Measurements from ENCODE around the gene CNNM1.

CNNM1 gene

GRCh38 chr10:99389729-99390480, 60.7 kb downstream of the CNNM1 start:
- Histone ChIP-seq H3K4me1 (ENCODE audit: control insufficient read depth, low read length) (no peaks in the 10 kb centered on the region), H3K27ac (ENCODE audit: low read depth, low read length) (no peak overlapping the region), H3K9me2 (replicated peaks; ENCODE audit: control insufficient read depth, low read length) (no peaks in the 10 kb centered on the region), H3K9me3 (ENCODE audit: control insufficient read depth, insufficient read depth, low read length) (no peaks in the 10 kb centered on the region), H3K27me3 (ENCODE audit: control insufficient read depth, low read length) (no peaks in the 10 kb centered on the region), H4K20me1 (ENCODE audit: control insufficient read depth, insufficient read depth, low read depth, low read length) (no peaks in the 10 kb centered on the region), H3K79me2 (ENCODE audit: control insufficient read depth, low read length) (no peaks in the 10 kb centered on the region), H3K4me2 (ENCODE audit: low read length) (no peak overlapping the region), H3F3A (ENCODE audit: control insufficient read depth, insufficient read depth) (no peaks in the 10 kb centered on the region), H3K4me3 (ENCODE audit: low read length) (no peak overlapping the region), H3K36me3 (ENCODE audit: control insufficient read depth, low read length) (no peaks in the 10 kb centered on the region)
- TF ChIP-seq CTCF (IDR thresholded peaks at IDR 0.05; ENCODE audit: low read depth, low read length, poor library complexity, severe bottlenecking) (no peak), EZH2phosphoT487 (IDR thresholded peaks at IDR 0.05; ENCODE audit: borderline replicate concordance, low read length) (no peak)

GRCh38 chr10:99391346-99391745, 62.2 kb downstream of the CNNM1 start:
- Histone ChIP-seq H3K4me3 (ENCODE audit: low read length) (no peak overlapping the region), H3K9me2 (replicated peaks; ENCODE audit: control insufficient read depth, low read length) (no peaks in the 10 kb centered on the region), H3K4me1 (ENCODE audit: control insufficient read depth, low read length) (no peaks in the 10 kb centered on the region), H3K36me3 (ENCODE audit: control insufficient read depth, low read length) (no peaks in the 10 kb centered on the region), H3F3A (ENCODE audit: control insufficient read depth, insufficient read depth) (no peaks in the 10 kb centered on the region), H3K9me3 (ENCODE audit: control insufficient read depth, insufficient read depth, low read length) (no peaks in the 10 kb centered on the region), H4K20me1 (ENCODE audit: control insufficient read depth, insufficient read depth, low read depth, low read length) (no peaks in the 10 kb centered on the region), H3K79me2 (ENCODE audit: control insufficient read depth, low read length) (no peaks in the 10 kb centered on the region), H3K27me3 (ENCODE audit: control insufficient read depth, low read length) (no peaks in the 10 kb centered on the region), H3K27ac (ENCODE audit: low read depth, low read length) (no peak overlapping the region), H3K4me2 (ENCODE audit: low read length) (no peak overlapping the region)
- no peak for TF ChIP-seq EZH2phosphoT487 (IDR thresholded peaks at IDR 0.05; ENCODE audit: borderline replicate concordance, low read length)
- no peak for TF ChIP-seq CTCF (IDR thresholded peaks at IDR 0.05; ENCODE audit: low read depth, low read length, poor library complexity, severe bottlenecking)

- H4K20me1 ChIP-seq (ENCODE audit: control insufficient read depth, insufficient read depth, low read depth, low read length) = no peaks in the 10 kb centered on the region
- H3K9me2 ChIP-seq (replicated peaks; ENCODE audit: control insufficient read depth, low read length) = no peaks in the 10 kb centered on the region
- no peak overlapping the region for H3K4me2 ChIP-seq (ENCODE audit: low read length)
- H3K4me3 ChIP-seq (ENCODE audit: low read length) = no peak overlapping the region
- H3K4me1 ChIP-seq (ENCODE audit: control insufficient read depth, low read length) = no peaks in the 10 kb centered on the region
- H3K9me3 ChIP-seq (ENCODE audit: control insufficient read depth, insufficient read depth, low read length) = no peaks in the 10 kb centered on the region
- H3K27ac ChIP-seq (ENCODE audit: low read depth, low read length) = no peak overlapping the region
- no peaks in the 10 kb centered on the region for H3F3A ChIP-seq (ENCODE audit: control insufficient read depth, insufficient read depth)
- no peaks in the 10 kb centered on the region for H3K79me2 ChIP-seq (ENCODE audit: control insufficient read depth, low read length)
- H3K36me3 ChIP-seq (ENCODE audit: control insufficient read depth, low read length) = peaks cover 12% of the 10 kb centered on the region
- H3K27me3 ChIP-seq (ENCODE audit: control insufficient read depth, low read length) = no peaks in the 10 kb centered on the region
- TF ChIP-seq CTCF (IDR thresholded peaks at IDR 0.05; ENCODE audit: low read depth, low read length, poor library complexity, severe bottlenecking) = no peak
- no peak for TF ChIP-seq EZH2phosphoT487 (IDR thresholded peaks at IDR 0.05; ENCODE audit: borderline replicate concordance, low read length)
Observed at GRCh38 chr10:99393036-99393435, 63.9 kb downstream of the CNNM1 start.
